Left kidney (tissue), 2 donors: Measurements from ENCODE around the gene PACS2. TPM values are rescaled to one million over a fixed set of nuclear protein-coding genes. Genes with fewer than 3 reads are reported as not detected.

Experiments used
- DNase-seq: peaks from one replicate; pipeline ENCODE4 v3.0.0-alpha.2; 2013
- polyA plus RNA-seq: library from polyadenylated mRNA; unstranded; fragments of 120-200 nt; gene quantifications from one replicate; pipeline ENCODE4 v1.2.1, GENCODE V29; 2013; ENCODE audit not compliant: insufficient read length

PACS2 gene
- polyA plus RNA-seq, 1 donor: 67.0 TPM

- no peak for DNase-seq
These were observed 106.6 kb downstream of the PACS2 start for GRCh38 chr14:105420974-105421674.

GRCh38 chr14:105421723-105422615 is 107.4 kb downstream of the PACS2 start:
- no peak for DNase-seq

GRCh38 chr14:105422695-105423487 is 108.3 kb downstream of the PACS2 start:
- no peak for DNase-seq

GRCh38 chr14:105423488-105424195 is 109.1 kb downstream of the PACS2 start:
- DNase-seq: no peak

GRCh38 chr14:105424861-105425260 is 110.3 kb downstream of the PACS2 start:
- DNase-seq: no peak

GRCh38 chr14:105425823-105426247 is 111.3 kb downstream of the PACS2 start:
- no peak for DNase-seq

- no peak for DNase-seq
These were observed 112.0 kb downstream of the PACS2 start for GRCh38 chr14:105426416-105427130.

- DNase-seq: no peak
These were observed 112.9 kb downstream of the PACS2 start for GRCh38 chr14:105427412-105427811.

- DNase-seq: no peak
These were observed 113.5 kb downstream of the PACS2 start for GRCh38 chr14:105427936-105428485.

GRCh38 chr14:105430042-105430441 is 115.5 kb downstream of the PACS2 start:
- DNase-seq: no peak

- no peak for DNase-seq
These were observed 116.0 kb downstream of the PACS2 start for GRCh38 chr14:105430565-105430964.

GRCh38 chr14:105431256-105431655 is 116.7 kb downstream of the PACS2 start:
- no peak for DNase-seq

GRCh38 chr14:105432657-105433056 is 118.1 kb downstream of the PACS2 start:
- no peak for DNase-seq

GRCh38 chr14:105433161-105433605 is 118.6 kb downstream of the PACS2 start:
- DNase-seq: no peak

- no peak for DNase-seq
These were observed 121.9 kb downstream of the PACS2 start for GRCh38 chr14:105436402-105436801.

- no peak for DNase-seq
These were observed 122.6 kb downstream of the PACS2 start for GRCh38 chr14:105436891-105437722.

- no peak for DNase-seq
These were observed 123.4 kb downstream of the PACS2 start for GRCh38 chr14:105437723-105438500.

GRCh38 chr14:105439179-105439578 is 124.6 kb downstream of the PACS2 start:
- DNase-seq: no peak
